Endodermal cell (in vitro differentiated cells): ENCODE data around the gene LTBP1. TPM values are rescaled to one million over a fixed set of nuclear protein-coding genes. Genes with fewer than 3 reads are reported as not detected.

ENCODE experiments used
- DNase-seq: peaks from one replicate; pipeline ENCODE4 v3.0.0-alpha.2; 2017
- H3K27ac ChIP-seq: 2 replicates; pipeline ENCODE4 v1.5.1; 2013; ENCODE audit warnings: mild to moderate bottlenecking, low read depth, low read length, moderate library complexity
- H3K27me3 ChIP-seq: 2 replicates; pipeline ENCODE4 v1.6.1; 2013; ENCODE audit warnings: mild to moderate bottlenecking, low read length, moderate library complexity; ENCODE audit not compliant: insufficient read depth, control insufficient read depth, poor library complexity, severe bottlenecking
- H3K36me3 ChIP-seq: 2 replicates; pipeline ENCODE4 v1.7.0; 2013; ENCODE audit warnings: mild to moderate bottlenecking, low read length, moderate library complexity; ENCODE audit not compliant: control insufficient read depth, insufficient read depth
- H3K4me1 ChIP-seq: one replicate; pipeline ENCODE4 v1.7.0; 2013; ENCODE audit warnings: low read length; ENCODE audit not compliant: control insufficient read depth, insufficient read depth
- H3K4me3 ChIP-seq: 2 replicates; pipeline ENCODE4 v1.5.1; 2013; ENCODE audit warnings: mild to moderate bottlenecking, low read length, moderate library complexity
- H3K9ac ChIP-seq: 2 replicates; pipeline ENCODE4 v1.6.1; 2013; ENCODE audit warnings: mild to moderate bottlenecking, low read length, moderate library complexity; ENCODE audit not compliant: poor library complexity, severe bottlenecking; ENCODE audit errors: extremely low read depth
- H3K9me3 ChIP-seq: 2 replicates; pipeline ENCODE4 v1.6.1; 2013; ENCODE audit warnings: mild to moderate bottlenecking, low read length, moderate library complexity; ENCODE audit not compliant: control insufficient read depth
- H3K27ac Mint-ChIP-seq: 2 replicates; pipeline ENCODE4 v1.8.0; 2020; ENCODE audit warnings: mixed read lengths
- H3K27me3 Mint-ChIP-seq: 2 replicates; pipeline ENCODE4 v1.8.0; 2021; ENCODE audit warnings: mild to moderate bottlenecking, mixed read lengths; ENCODE audit not compliant: insufficient read depth
- H3K36me3 Mint-ChIP-seq: 2 replicates; pipeline ENCODE4 v1.8.0; 2020; ENCODE audit warnings: low read depth, mixed read lengths
- H3K4me1 Mint-ChIP-seq: 2 replicates; pipeline ENCODE4 v1.8.0; 2020; ENCODE audit warnings: mixed read lengths
- H3K4me3 Mint-ChIP-seq: 2 replicates; pipeline ENCODE4 v1.8.0; 2020; ENCODE audit warnings: mild to moderate bottlenecking, moderate library complexity, mixed read lengths
- H3K9me3 Mint-ChIP-seq: 2 replicates; pipeline ENCODE4 v1.8.0; 2020; ENCODE audit warnings: mild to moderate bottlenecking, mixed read lengths
- CTCF ChIP-seq: fragments of 200-600 bp; sonication (generic); conservative IDR thresholded peaks from 2 replicates; pipeline ENCODE4 v1.5.0; 2021; ENCODE audit warnings: antibody characterized with exemption, mild to moderate bottlenecking
- WGBS, 2 experiments: methylation state at CpG; one replicate each; pipeline versions ENCODE4 v1.1.5 to v1.1.7; 2013; ENCODE audit warnings: missing lambda C conversion rate in 2 of 2, mixed read lengths in 1 of 2; ENCODE audit not compliant: insufficient coverage in 1 of 2, insufficient read length in 1 of 2; 5-methylcytosine and 5-hydroxymethylcytosine counted together
- total RNA-seq, 2 donors: library from RNA; stranded (reverse); fragmentation: NEBNext Ultra II Directional in 1 of 2; extraction: Animal tissue kit (Norgen Biotek cat#: 25700) in 1 of 2; gene quantifications; 2 replicates in 1 of 2; 3 replicates in 1 of 2; pipeline ENCODE4 v1.2.1, GENCODE V29; 2021

LTBP1 gene
- total RNA-seq, 2 donors from 2014 or later: 43.2 to 43.4 TPM

- no peaks in the 10 kb centered on the region for H3K9me3 ChIP-seq
- WGBS, 2 experiments: 48 to 85% methylated on average over 2 to 6 of the region's 6 CpGs
- TF ChIP-seq CTCF: no peak
Observed at GRCh38 chr2:32991091-32991845, 44.5 kb downstream of the LTBP1 start.

GRCh38 chr2:32993005-32993539 lies 46.3 kb downstream of the LTBP1 start:
- H3K36me3 ChIP-seq: no peaks in the 10 kb centered on the region
- H3K4me1 ChIP-seq: no peaks in the 10 kb centered on the region
- H3K36me3 Mint-ChIP-seq: peaks cover 5% of the 10 kb centered on the region
- peaks cover 3% of the 10 kb centered on the region for H3K9me3 Mint-ChIP-seq
- 90 to 96% methylated on average over 5 to 8 of the region's 8 CpGs for WGBS, 2 experiments
- no peaks in the 10 kb centered on the region for H3K27me3 ChIP-seq
- DNase-seq: no peak
- TF ChIP-seq CTCF: no peak
- no peak overlapping the region for H3K9ac ChIP-seq
- no peak overlapping the region for H3K27ac ChIP-seq
- no peaks in the 10 kb centered on the region for H3K4me1 Mint-ChIP-seq
- H3K9me3 ChIP-seq: no peaks in the 10 kb centered on the region
- H3K27me3 Mint-ChIP-seq: no peaks in the 10 kb centered on the region
- no peak overlapping the region for H3K27ac Mint-ChIP-seq
- no peak overlapping the region for H3K4me3 ChIP-seq
- H3K4me3 Mint-ChIP-seq: no peak overlapping the region

More at GRCh38 chr2:32991091-32991845, 44.5 kb downstream of the LTBP1 start:
- Mint-ChIP-seq H3K9me3 (peaks cover 3% of the 10 kb centered on the region), H3K4me1 (no peaks in the 10 kb centered on the region), H3K36me3 (peaks cover 7% of the 10 kb centered on the region), H3K27ac (no peak overlapping the region), H3K4me3 (no peak overlapping the region), H3K27me3 (no peaks in the 10 kb centered on the region)
- Histone ChIP-seq H3K9ac (no peak overlapping the region), H3K4me3 (no peak overlapping the region), H3K27ac (no peak overlapping the region), H3K4me1 (no peaks in the 10 kb centered on the region), H3K27me3 (no peaks in the 10 kb centered on the region), H3K36me3 (no peaks in the 10 kb centered on the region)
- DNase-seq: no peak

GRCh38 chr2:32997705-32998104 lies 51.0 kb downstream of the LTBP1 start:
- Mint-ChIP-seq H3K9me3 (peaks cover 3% of the 10 kb centered on the region), H3K4me3 (no peak overlapping the region), H3K27me3 (no peaks in the 10 kb centered on the region), H3K27ac (no peak overlapping the region), H3K36me3 (peaks cover 5% of the 10 kb centered on the region), H3K4me1 (peaks cover 11% of the 10 kb centered on the region)
- DNase-seq: no peak
- no peak overlapping the region for H3K4me3 ChIP-seq
- no peak for TF ChIP-seq CTCF
- H3K27ac ChIP-seq: no peak overlapping the region
- no peaks in the 10 kb centered on the region for H3K36me3 ChIP-seq
- H3K4me1 ChIP-seq: no peaks in the 10 kb centered on the region
- no peaks in the 10 kb centered on the region for H3K27me3 ChIP-seq
- no peak overlapping the region for H3K9ac ChIP-seq
- H3K9me3 ChIP-seq: no peaks in the 10 kb centered on the region
- WGBS, 2 experiments: 90 to 100% methylated on average over 2 of the region's 2 CpGs
